ENCODE measurements around the gene RNF26.

Gene RNF26

GRCh38 chr11:119366690-119367620 lies 32.6 kb downstream of the RNF26 start:
- in situ Hi-C loops (cut with HindIII; ENCODE audit: low pct_unique_long_range_greater_than_20kb, low sequenced_read_pairs) = no loop called here
- DNase-seq (ENCODE audit: low read depth in 1 of 2, low spot score in 1 of 2) = no peak
- TF ChIP-seq JUND (IDR thresholded peaks at IDR 0.05; ENCODE audit: low read depth) = no peak

- TF ChIP-seq JUND (IDR thresholded peaks at IDR 0.05; ENCODE audit: low read depth) = no peak
- in situ Hi-C loops (cut with HindIII; ENCODE audit: low pct_unique_long_range_greater_than_20kb, low sequenced_read_pairs) = no loop called here
- no peak for DNase-seq (ENCODE audit: low read depth in 1 of 2, low spot score in 1 of 2)
Observed at GRCh38 chr11:119367661-119368120, 33.4 kb downstream of the RNF26 start.

GRCh38 chr11:119368121-119369034 lies 34.1 kb downstream of the RNF26 start:
- DNase-seq (ENCODE audit: low read depth in 1 of 2, low spot score in 1 of 2) = no peak
- in situ Hi-C loops (cut with HindIII; ENCODE audit: low pct_unique_long_range_greater_than_20kb, low sequenced_read_pairs) = no loop called here
- TF ChIP-seq JUND (IDR thresholded peaks at IDR 0.05; ENCODE audit: low read depth) = no peak

- no peak for DNase-seq (ENCODE audit: low read depth in 1 of 2, low spot score in 1 of 2)
- no peak for TF ChIP-seq JUND (IDR thresholded peaks at IDR 0.05; ENCODE audit: low read depth)
- in situ Hi-C loops (cut with HindIII; ENCODE audit: low pct_unique_long_range_greater_than_20kb, low sequenced_read_pairs) = no loop called here
Observed at GRCh38 chr11:119369132-119369925, 35.0 kb downstream of the RNF26 start.

GRCh38 chr11:119370486-119371046 lies 36.2 kb downstream of the RNF26 start:
- no peak for DNase-seq (ENCODE audit: low read depth in 1 of 2, low spot score in 1 of 2)
- in situ Hi-C loops (cut with HindIII; ENCODE audit: low pct_unique_long_range_greater_than_20kb, low sequenced_read_pairs) = no loop called here
- no peak for TF ChIP-seq JUND (IDR thresholded peaks at IDR 0.05; ENCODE audit: low read depth)

- in situ Hi-C loops (cut with HindIII; ENCODE audit: low pct_unique_long_range_greater_than_20kb, low sequenced_read_pairs) = no loop called here
- no peak for TF ChIP-seq JUND (IDR thresholded peaks at IDR 0.05; ENCODE audit: low read depth)
- DNase-seq (ENCODE audit: low read depth in 1 of 2, low spot score in 1 of 2) = no peak
Observed at GRCh38 chr11:119371067-119371601, 36.8 kb downstream of the RNF26 start.

- DNase-seq (ENCODE audit: low read depth in 1 of 2, low spot score in 1 of 2) = peak; percentile 48 to 58
- no peak for TF ChIP-seq JUND (IDR thresholded peaks at IDR 0.05; ENCODE audit: low read depth)
- in situ Hi-C loops (cut with HindIII; ENCODE audit: low pct_unique_long_range_greater_than_20kb, low sequenced_read_pairs) = no loop called here
Observed at GRCh38 chr11:119371778-119372182, 37.5 kb downstream of the RNF26 start.

GRCh38 chr11:119372260-119373058 lies 38.1 kb downstream of the RNF26 start:
- no peak for DNase-seq (ENCODE audit: low read depth in 1 of 2, low spot score in 1 of 2)
- in situ Hi-C loops (cut with HindIII; ENCODE audit: low pct_unique_long_range_greater_than_20kb, low sequenced_read_pairs) = no loop called here
- TF ChIP-seq JUND (IDR thresholded peaks at IDR 0.05; ENCODE audit: low read depth) = no peak

GRCh38 chr11:119373059-119373920 lies 39.0 kb downstream of the RNF26 start:
- in situ Hi-C loops (cut with HindIII; ENCODE audit: low pct_unique_long_range_greater_than_20kb, low sequenced_read_pairs) = no loop called here
- no peak for TF ChIP-seq JUND (IDR thresholded peaks at IDR 0.05; ENCODE audit: low read depth)
- DNase-seq (ENCODE audit: low read depth in 1 of 2, low spot score in 1 of 2) = no peak
